GM23248 (cell line): ENCODE data around the gene SLC37A1.

ENCODE experiments used
- EZH2 ChIP-seq: fragments of 200-600 bp; sonication (generic); IDR thresholded peaks from 2 replicates; pipeline ENCODE4 v1.6.1; 2018; ENCODE audit warnings: antibody characterized with exemption, mild to moderate bottlenecking; ENCODE audit not compliant: insufficient read depth, poor library complexity, severe bottlenecking
- EZH2phosphoT487 ChIP-seq: fragments of 200-600 bp; sonication (generic); IDR thresholded peaks from 2 replicates; pipeline ENCODE4 v1.6.1; 2018; ENCODE audit warnings: antibody characterized with exemption, moderate library complexity, mild to moderate bottlenecking, low read depth; ENCODE audit not compliant: insufficient read depth

DNA sequence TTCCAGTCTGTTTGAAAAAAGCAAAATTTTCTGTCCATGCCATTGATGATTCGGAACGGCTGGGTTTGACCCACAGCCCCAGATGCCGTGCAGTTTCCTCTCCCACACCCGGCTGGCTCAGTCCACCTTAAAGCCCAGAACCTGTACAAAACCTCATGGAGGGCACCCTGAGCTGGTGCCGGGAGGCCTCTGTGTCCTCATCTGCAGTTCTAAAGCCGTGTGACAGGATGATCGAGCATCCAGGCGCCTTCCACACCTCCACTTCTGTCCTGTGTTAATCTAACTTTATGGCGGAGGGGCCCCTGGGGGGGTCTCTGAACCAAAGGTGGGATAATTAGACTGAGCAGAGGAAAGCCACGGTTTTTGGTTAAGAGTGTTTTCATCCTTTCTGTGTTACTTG, 49.6 kb downstream of the SLC37A1 start:
- TF ChIP-seq EZH2: no peak
- TF ChIP-seq EZH2phosphoT487: no peak
